ENCODE measurements around the gene ROBO1.

GRCh38 chr3:79726786-79727185 lies 41.0 kb downstream of the ROBO1 start:
- TF ChIP-seq CTCF (conservative IDR thresholded peaks at IDR 0.05; ENCODE audit: low read depth, low read length) (no peak), EZH2 (IDR thresholded peaks at IDR 0.05; ENCODE audit: borderline replicate concordance, low read depth, low read length, poor library complexity, severe bottlenecking) (no peak)

Measured in A673 (cell line).